HFFc6 (cell line): ENCODE results near the gene IQCC. TPM values are rescaled to one million over a fixed set of nuclear protein-coding genes. Genes with fewer than 3 reads are reported as not detected.

Experiments
- DNase-seq: peaks from one replicate; pipeline ENCODE4 v3.0.0-alpha.2; 2018
- H3K27ac Mint-ChIP-seq: 2 replicates; pipeline ENCODE4 v1.8.0; 2020; ENCODE audit warnings: mild to moderate bottlenecking, mixed read lengths
- H3K27me3 Mint-ChIP-seq: 2 replicates; pipeline ENCODE4 v1.8.0; 2021; ENCODE audit warnings: mild to moderate bottlenecking, moderate library complexity, mixed read lengths; ENCODE audit not compliant: insufficient read depth
- H3K36me3 Mint-ChIP-seq: 2 replicates; pipeline ENCODE4 v1.8.0; 2021; ENCODE audit warnings: low read depth, mixed read lengths
- H3K4me1 Mint-ChIP-seq: 2 replicates; pipeline ENCODE4 v1.8.0; 2020; ENCODE audit warnings: low read depth, mixed read lengths
- H3K4me3 Mint-ChIP-seq: 2 replicates; pipeline ENCODE4 v1.8.0; 2020; ENCODE audit warnings: mild to moderate bottlenecking, moderate library complexity, mixed read lengths
- H3K9me3 Mint-ChIP-seq: 2 replicates; pipeline ENCODE4 v1.8.0; 2020; ENCODE audit warnings: mild to moderate bottlenecking, mixed read lengths
- CTCF ChIP-seq: fragments of 200-600 bp; sonication (generic); IDR thresholded peaks from 2 replicates; pipeline ENCODE4 v1.5.0; 2021; ENCODE audit warnings: antibody characterized with exemption, mild to moderate bottlenecking
- total RNA-seq, 6 experiments: library from RNA; stranded (reverse); fragmentation: NEBNext Ultra II Directional; extraction: Animal tissue kit (Norgen Biotek cat#: 25700); gene quantifications; 2 replicates in 1 of 6; 3 replicates in 5 of 6; pipeline ENCODE4 v1.2.3, GENCODE V29; 2021

The IQCC gene
- total RNA-seq, 6 experiments from 2014 or later: 0.81 to 2.4 (median 2.2) TPM

GRCh38 chr1:32195972-32196823 is 9.3 kb upstream of the IQCC start:
- Mint-ChIP-seq H3K4me1 (peaks cover 51% of the 10 kb centered on the region), H3K36me3 (peaks cover 43% of the 10 kb centered on the region), H3K27ac (peak overlapping the region; percentile 68), H3K4me3 (no peak overlapping the region), H3K27me3 (peaks cover 12% of the 10 kb centered on the region), H3K9me3 (no peaks in the 10 kb centered on the region)
- no peak for TF ChIP-seq CTCF
- DNase-seq: no peak

- Mint-ChIP-seq H3K27me3 (peaks cover 12% of the 10 kb centered on the region), H3K9me3 (no peaks in the 10 kb centered on the region), H3K4me3 (no peak overlapping the region), H3K27ac (peak overlapping the region; percentile 68), H3K4me1 (peaks cover 52% of the 10 kb centered on the region), H3K36me3 (peaks cover 36% of the 10 kb centered on the region)
- DNase-seq: no peak
- TF ChIP-seq CTCF: no peak
Measured at GRCh38 chr1:32197074-32197473, 8.4 kb upstream of the IQCC start.

- Mint-ChIP-seq H3K4me1 (peaks cover 58% of the 10 kb centered on the region), H3K36me3 (peaks cover 30% of the 10 kb centered on the region), H3K4me3 (no peak overlapping the region), H3K9me3 (no peaks in the 10 kb centered on the region), H3K27me3 (peaks cover 12% of the 10 kb centered on the region), H3K27ac (peak overlapping the region; percentile 91; the same call in 1 of the 2 replicates)
- no peak for TF ChIP-seq CTCF
- DNase-seq: no peak
Measured at GRCh38 chr1:32197837-32198236, 7.6 kb upstream of the IQCC start.

GRCh38 chr1:32198237-32199042 is 7.0 kb upstream of the IQCC start:
- H3K9me3 Mint-ChIP-seq: no peaks in the 10 kb centered on the region
- H3K36me3 Mint-ChIP-seq: peaks cover 25% of the 10 kb centered on the region
- DNase-seq: no peak
- no peak overlapping the region for H3K4me3 Mint-ChIP-seq
- peaks cover 61% of the 10 kb centered on the region for H3K4me1 Mint-ChIP-seq
- TF ChIP-seq CTCF: no peak
- H3K27ac Mint-ChIP-seq: peak overlapping the region; percentile 91
- peaks cover 12% of the 10 kb centered on the region for H3K27me3 Mint-ChIP-seq

- peak overlapping the region; percentile 91 for H3K27ac Mint-ChIP-seq
Measured at GRCh38 chr1:32199043-32199716, 6.3 kb upstream of the IQCC start.

More at GRCh38 chr1:32199043-32199716, 6.3 kb upstream of the IQCC start:
- H3K9me3 Mint-ChIP-seq: no peaks in the 10 kb centered on the region
- H3K27me3 Mint-ChIP-seq: peaks cover 8% of the 10 kb centered on the region
- DNase-seq: no peak
- H3K36me3 Mint-ChIP-seq: peaks cover 19% of the 10 kb centered on the region
- H3K4me1 Mint-ChIP-seq: peaks cover 66% of the 10 kb centered on the region
- TF ChIP-seq CTCF: no peak
- peak overlapping the region; percentile 91 for H3K4me3 Mint-ChIP-seq
